HCT116 (cell line): ENCODE results near the gene CUZD1. TPM values are rescaled to one million over a fixed set of nuclear protein-coding genes. Genes with fewer than 3 reads are reported as not detected.

Experiments
- ATAC-seq: fragments of 200-7000 bp; cut with Tn5 transposase; 2 replicates; pipeline ENCODE4 v1.9.1; 2020; ENCODE audit warnings: mild to moderate bottlenecking, moderate library complexity
- BruUV-seq: library from RNA; stranded (reverse); fragments of 400-500 nt; replicated peaks from 2 replicates; lab custom pipeline; 2021; lab: Mats Ljungman, UMichigan
- CTCF ChIA-PET: fragments of 300-600 bp; sonication (Branson Sonifier 250); formaldehyde crosslinking; loops from one replicate; lab custom pipeline; 2021; ENCODE audit warnings: antibody characterized with exemption; lab: Charles Lee
- POLR2A ChIA-PET: fragments of 300-600, 350-600 bp; sonication (Branson Sonifier 250); formaldehyde crosslinking; loops from one replicate; lab custom pipeline; 2021; ENCODE audit warnings: antibody characterized with exemption; lab: Charles Lee
- RAD21 ChIA-PET, 2 experiments: fragments of 300-600 bp; sonication (Branson Sonifier 250); formaldehyde crosslinking; loops; one replicate each; lab custom pipeline; 2023; ENCODE audit warnings: low total read pairs in 2 of 2; ENCODE audit not compliant: uncharacterized antibody in 2 of 2, unreplicated experiment in 2 of 2, low non-redundant PET in 1 of 2; lab: Charles Lee
- DNase-seq: peaks from one replicate; pipeline ENCODE4 v3.0.0-alpha.2; 2010; ENCODE audit warnings: low read depth, low spot score
- H2AFZ ChIP-seq: fragments of 200-600 bp; shearing (Covaris generic), sonication (generic); 2 replicates; pipeline ENCODE4 v1.6.1; 2017; ENCODE audit warnings: low read depth, mixed run types, mixed read lengths, antibody characterized with exemption, low read length; ENCODE audit not compliant: poor library complexity, severe bottlenecking
- H3K27ac ChIP-seq: 2 replicates; pipeline ENCODE4 v1.5.1; 2012; ENCODE audit warnings: low read depth, low read length
- H3K27me3 ChIP-seq: fragments of 200-600 bp; sonication (generic); 2 replicates; pipeline ENCODE4 v1.6.1; 2016; ENCODE audit warnings: mixed run types, low read length, mixed read lengths; ENCODE audit not compliant: insufficient read depth
- H3K36me3 ChIP-seq, 2 experiments: fragments of 200-500 bp in 1 of 2; fragments of 200-600 bp in 1 of 2; sonication (Bioruptor generic) in 1 of 2; sonication (generic) in 1 of 2; 2 replicates each; pipeline versions ENCODE4 v1.5.1 to v1.6.1; 2014 to 2016; ENCODE audit warnings: low read length in 2 of 2, inconsistent platforms in 1 of 2, mixed read lengths in 1 of 2, mixed run types in 1 of 2; ENCODE audit not compliant: insufficient read depth in 2 of 2, control insufficient read depth in 1 of 2
- H3K4me1 ChIP-seq, 2 experiments: fragments of 200-600 bp in 1 of 2; sonication (generic) in 1 of 2; 2 replicates each; pipeline versions ENCODE4 v1.5.1 to v1.6.1; 2012 to 2017; ENCODE audit warnings: low read length in 2 of 2, inconsistent platforms in 1 of 2, mild to moderate bottlenecking in 1 of 2, mixed read lengths in 1 of 2, mixed run types in 1 of 2, moderate library complexity in 1 of 2; ENCODE audit not compliant: insufficient read depth in 2 of 2, control insufficient read depth in 1 of 2
- H3K4me2 ChIP-seq: fragments of 200-600 bp; sonication (generic); 2 replicates; pipeline ENCODE4 v1.6.1; 2017; ENCODE audit warnings: mixed run types, low read length, mixed read lengths
- H3K4me3 ChIP-seq, 2 experiments: fragments of 200-600 bp in 1 of 2; sonication (generic) in 1 of 2; replicated peaks in 1 of 2; 2 replicates each; pipeline ENCODE4 v1.5.1; 2011 to 2016; ENCODE audit warnings: low read length in 2 of 2, control low read depth in 1 of 2, low read depth in 1 of 2, mild to moderate bottlenecking in 1 of 2, mixed read lengths in 1 of 2, mixed run types in 1 of 2
- H3K79me2 ChIP-seq: fragments of 200-600 bp; sonication (generic); 2 replicates; pipeline ENCODE4 v1.6.1; 2017; ENCODE audit warnings: mild to moderate bottlenecking, mixed run types, low read length, moderate library complexity, mixed read lengths; ENCODE audit not compliant: insufficient read depth
- H3K9ac ChIP-seq: fragments of 200-600 bp; sonication (generic); 2 replicates; pipeline ENCODE4 v1.6.1; 2016; ENCODE audit warnings: low read length, mixed read lengths
- H3K9me2 ChIP-seq: fragments of 200-600 bp; sonication (generic), shearing (Covaris generic); 2 replicates; pipeline ENCODE4 v1.6.1; 2017; ENCODE audit warnings: mixed run types, mild to moderate bottlenecking, moderate library complexity; ENCODE audit not compliant: insufficient read depth
- H3K9me3 ChIP-seq, 2 experiments: fragments of 200-500 bp in 1 of 2; fragments of 200-600 bp in 1 of 2; sonication (Bioruptor generic) in 1 of 2; sonication (generic) in 1 of 2; 2 replicates each; pipeline ENCODE4 v1.6.1; 2014 to 2017; ENCODE audit warnings: low read length in 2 of 2, mixed read lengths in 2 of 2, inconsistent platforms in 1 of 2, low read depth in 1 of 2, mild to moderate bottlenecking in 1 of 2, mixed run types in 1 of 2, moderate library complexity in 1 of 2; ENCODE audit not compliant: control insufficient read depth in 1 of 2, insufficient read depth in 1 of 2
- H4K20me1 ChIP-seq: fragments of 200-600 bp; sonication (generic), shearing (Covaris generic); 2 replicates; pipeline ENCODE4 v1.6.1; 2017; ENCODE audit warnings: mixed run types, mild to moderate bottlenecking, moderate library complexity; ENCODE audit not compliant: insufficient read depth
- REST ChIP-seq: IDR thresholded peaks from 2 replicates; pipeline ENCODE4 v1.6.1; 2012; ENCODE audit warnings: low read depth
- SP1 ChIP-seq: IDR thresholded peaks from 2 replicates; pipeline ENCODE4 v1.6.1; 2012; ENCODE audit warnings: low read depth
- SRF ChIP-seq: IDR thresholded peaks from 2 replicates; pipeline ENCODE4 v1.6.1; 2012; ENCODE audit warnings: low read depth
- YY1 ChIP-seq: IDR thresholded peaks from 2 replicates; pipeline ENCODE4 v1.6.1; 2011; ENCODE audit warnings: low read length, low read depth, moderate library complexity, mild to moderate bottlenecking; ENCODE audit not compliant: insufficient replicate concordance; ENCODE audit errors: extremely low read depth
- intact Hi-C: fragments of 100-400 bp; cut with micrococcal nuclease; formaldehyde crosslinking; loops from 2 replicates; pipeline ENCODE4 v1.10.0; 2022
- total RNA-seq: library from RNA; stranded (reverse); gene quantifications from one replicate; pipeline ENCODE4 v1.2.1, GENCODE V29; 2021; ENCODE audit not compliant: unreplicated experiment

Gene CUZD1
- total RNA-seq, 1 experiment from 2014 or later = 1.7 TPM

- CTCF ChIA-PET = no interaction called here
- Histone ChIP-seq H3K36me3 (no peaks in the 10 kb centered on the region), H3K79me2 (no peaks in the 10 kb centered on the region), H3K4me1 (no peaks in the 10 kb centered on the region), H2AFZ (no peak overlapping the region), H3K9me3 (no peaks in the 10 kb centered on the region), H3K9ac (no peak overlapping the region), H3K9me2 (no peaks in the 10 kb centered on the region), H3K27ac (no peak overlapping the region), H4K20me1 (no peaks in the 10 kb centered on the region), H3K27me3 (peaks cover 86% of the 10 kb centered on the region), H3K4me2 (no peak overlapping the region), H3K4me3 (no peak overlapping the region)
- DNase-seq (no peak), ATAC-seq (no peak)
- BruUV-seq = no TSS peak
- TF ChIP-seq SP1 (no peak), YY1 (no peak)
- intact Hi-C loops = no loop called here
- POLR2A ChIA-PET = no interaction called here
- RAD21 ChIA-PET = no interaction called here
These were observed 49.7 kb downstream of the CUZD1 start for GRCh38 chr10:122795924-122796323.

- Histone ChIP-seq H3K9me2 (no peaks in the 10 kb centered on the region), H3K27ac (no peak overlapping the region), H3K4me1 (no peaks in the 10 kb centered on the region), H3K4me3 (no peak overlapping the region), H2AFZ (no peak overlapping the region), H3K27me3 (peaks cover 40% of the 10 kb centered on the region), H3K9ac (no peak overlapping the region), H3K36me3 (no peaks in the 10 kb centered on the region), H4K20me1 (no peaks in the 10 kb centered on the region), H3K79me2 (no peaks in the 10 kb centered on the region), H3K9me3 (no peaks in the 10 kb centered on the region), H3K4me2 (no peak overlapping the region)
- ChIA-PET RAD21 (no interaction called here), POLR2A (no interaction called here), CTCF (no interaction called here)
- ATAC-seq (no peak), DNase-seq (no peak)
- intact Hi-C loops = no loop called here
- TF ChIP-seq REST (peak; percentile 88), SRF (no peak)
- BruUV-seq = no TSS peak
These were observed 59.4 kb downstream of the CUZD1 start for GRCh38 chr10:122786269-122786668.
